ENCODE measurements around the gene SLC6A11. TPM values are rescaled to one million over a fixed set of nuclear protein-coding genes. Genes with fewer than 3 reads are reported as not detected.

Gene SLC6A11
- total and polyA plus RNA-seq, 7 donors = 0.06 TPM; not detected in 6

DNA sequence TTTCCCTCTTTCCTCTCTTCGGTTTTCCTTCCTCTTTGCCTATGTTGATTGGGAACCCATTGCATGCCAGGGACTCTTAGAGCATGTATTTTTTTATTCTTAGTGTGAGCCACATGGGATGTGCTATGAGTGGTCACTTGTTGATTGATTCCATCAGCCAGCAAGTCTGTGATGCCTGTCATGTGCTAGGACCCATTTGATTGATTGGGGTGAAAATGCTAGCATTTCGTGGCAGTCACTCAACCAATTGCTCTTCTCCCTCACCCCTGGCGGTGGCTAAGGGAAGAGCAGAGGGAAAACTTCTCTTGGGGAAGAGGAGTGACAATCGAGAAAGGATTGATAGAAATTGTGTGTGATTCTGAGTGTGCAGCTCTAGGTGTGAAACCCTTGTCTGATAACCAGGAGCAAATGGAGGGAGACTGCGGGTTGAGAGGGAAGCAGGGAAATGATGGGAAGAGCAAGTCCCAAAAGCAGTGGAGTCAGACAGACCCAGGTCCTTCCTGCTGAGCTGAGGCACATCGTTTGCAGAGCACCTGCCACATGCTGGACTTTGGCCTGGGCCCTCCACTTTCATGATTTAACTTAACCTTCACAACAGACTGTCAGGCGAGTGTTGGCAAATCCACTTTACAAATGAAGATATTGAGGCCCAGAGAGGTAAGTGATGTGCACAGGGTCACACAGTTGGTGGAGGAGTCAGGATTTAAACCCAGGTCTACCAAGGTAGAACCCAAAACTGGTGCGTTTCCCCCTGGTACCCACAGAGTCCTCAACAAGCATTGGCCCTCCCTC lies 40.0 kb downstream of the SLC6A11 start:
- TF ChIP-seq CTCF (IDR thresholded peaks at IDR 0.05) = peak; percentile 5
- ATAC-seq = no peak
- WGBS, 3 donors = 44 to 55% (median 46%) methylated on average over 8 of the region's 8 CpGs
- Histone ChIP-seq H3K9me3 (no peaks in the 10 kb centered on the region), H3K36me3 (ENCODE audit: insufficient read depth in 1 of 2, low read depth in 1 of 2) (no peaks in the 10 kb centered on the region), H3K4me1 (no peaks in the 10 kb centered on the region), H3K27ac (no peak overlapping the region), H3K27me3 (ENCODE audit: insufficient read depth in 3 of 3, low read length in 2 of 3) (peaks cover 0 to 17% (median 4%) of the 10 kb centered on the region in 3 donors), H3K4me3 (no peak overlapping the region)
- DNase-seq = no peak
- intact Hi-C loops (cut with DNase I) = no loop called here

GRCh38 chr3:10857235-10857634 lies 41.2 kb downstream of the SLC6A11 start:
- ATAC-seq = no peak
- peaks cover 0 to 17% (median 4%) of the 10 kb centered on the region in 3 donors for H3K27me3 ChIP-seq (ENCODE audit: insufficient read depth in 3 of 3, low read length in 2 of 3)
- no peak for TF ChIP-seq CTCF (IDR thresholded peaks at IDR 0.05)

DNA sequence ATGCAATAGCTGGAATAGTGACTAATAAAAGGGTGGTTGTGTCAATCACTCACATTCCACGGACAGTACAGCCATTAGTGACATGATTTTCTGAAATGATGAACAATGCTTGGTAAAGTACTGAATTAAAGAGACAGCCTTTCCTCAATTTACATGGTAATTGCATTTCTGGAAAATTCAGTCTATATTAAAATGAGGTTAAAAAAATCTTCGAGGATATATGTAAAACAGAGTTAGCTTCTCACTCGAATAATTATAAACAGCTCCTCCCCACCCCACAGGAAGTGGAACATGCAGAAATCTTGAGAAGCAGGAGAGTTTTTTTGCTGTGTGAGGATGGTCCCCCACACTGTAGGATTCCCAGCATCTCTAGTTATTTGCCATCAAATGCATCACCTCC lies 42.1 kb downstream of the SLC6A11 start:
- H3K36me3 ChIP-seq (ENCODE audit: insufficient read depth in 1 of 2, low read depth in 1 of 2) = no peaks in the 10 kb centered on the region
- H3K9me3 ChIP-seq = no peaks in the 10 kb centered on the region
- ATAC-seq = no peak
- H3K27ac ChIP-seq = no peak overlapping the region
- no peak for DNase-seq
- no peak overlapping the region for H3K4me3 ChIP-seq
- intact Hi-C loops (cut with DNase I) = no loop called here
- H3K4me1 ChIP-seq = no peaks in the 10 kb centered on the region
- no peak for TF ChIP-seq CTCF (IDR thresholded peaks at IDR 0.05)
- 58 to 69% (median 68%) methylated on average over 3 of the region's 3 CpGs for WGBS, 3 donors
- peaks cover 0 to 17% (median 4%) of the 10 kb centered on the region in 3 donors for H3K27me3 ChIP-seq (ENCODE audit: insufficient read depth in 3 of 3, low read length in 2 of 3)

More at GRCh38 chr3:10857235-10857634, 41.2 kb downstream of the SLC6A11 start:
- no peak for DNase-seq
- no peaks in the 10 kb centered on the region for H3K9me3 ChIP-seq
- no peaks in the 10 kb centered on the region for H3K36me3 ChIP-seq (ENCODE audit: insufficient read depth in 1 of 2, low read depth in 1 of 2)
- intact Hi-C loops (cut with DNase I) = no loop called here
- 63 to 65% (median 65%) methylated on average over 2 of the region's 2 CpGs for WGBS, 3 donors
- no peak overlapping the region for H3K27ac ChIP-seq
- H3K4me3 ChIP-seq = no peak overlapping the region
- no peaks in the 10 kb centered on the region for H3K4me1 ChIP-seq

DNA sequence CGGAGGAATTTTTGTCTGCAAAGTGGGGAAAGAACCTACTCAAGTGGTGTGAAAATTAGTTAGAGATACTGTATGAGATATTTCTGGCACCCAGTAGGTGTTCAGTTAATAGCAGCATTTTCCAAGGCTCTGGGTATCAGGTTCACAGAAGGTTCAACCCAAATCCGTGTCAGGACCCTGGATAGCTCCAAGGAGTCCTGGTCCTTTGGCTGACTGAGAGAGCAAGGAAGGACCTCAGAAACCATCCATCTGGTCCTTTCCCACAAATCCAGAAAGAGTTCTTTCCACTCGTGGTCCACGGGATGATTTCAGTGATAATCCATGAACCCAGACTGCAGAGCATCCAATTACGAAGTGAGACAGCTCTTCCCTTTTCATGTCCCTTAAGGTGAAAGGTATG lies 51.4 kb downstream of the SLC6A11 start:
- H3K9me3 ChIP-seq = no peaks in the 10 kb centered on the region
- ATAC-seq (no peak), DNase-seq (no peak)
- H3K27me3 ChIP-seq (ENCODE audit: insufficient read depth in 3 of 3, low read length in 2 of 3) = peaks cover 0 to 20% (median 7%) of the 10 kb centered on the region in 3 donors
- 38 to 54% (median 41%) methylated on average over 5 of the region's 5 CpGs for WGBS, 3 donors
- H3K4me1 ChIP-seq = no peaks in the 10 kb centered on the region
- no peak overlapping the region for H3K27ac ChIP-seq
- intact Hi-C loops (cut with DNase I) = no loop called here
- no peaks in the 10 kb centered on the region for H3K36me3 ChIP-seq (ENCODE audit: insufficient read depth in 1 of 2, low read depth in 1 of 2)
- TF ChIP-seq CTCF (IDR thresholded peaks at IDR 0.05) = no peak
- no peak overlapping the region for H3K4me3 ChIP-seq

Measured in psoas muscle (tissue), 8 donors.